ENCODE measurements around the gene ADGRV1.

- no peak for TF ChIP-seq YY1 (IDR thresholded peaks at IDR 0.05; ENCODE audit: low read depth)
- no peak for TF ChIP-seq ZBTB7A (IDR thresholded peaks at IDR 0.05; ENCODE audit: low read depth)
- TF ChIP-seq MAX (IDR thresholded peaks at IDR 0.05) = no peak
- TF ChIP-seq FOXM1 (IDR thresholded peaks at IDR 0.05; ENCODE audit: borderline replicate concordance, low read depth) = no peak
- TF ChIP-seq EGR1 (IDR thresholded peaks at IDR 0.05) = no peak
- no peak for TF ChIP-seq TAF1 (IDR thresholded peaks at IDR 0.05; ENCODE audit: low read depth)
- TF ChIP-seq TCF12 (IDR thresholded peaks at IDR 0.05; ENCODE audit: low read depth) = no peak
- no peak for TF ChIP-seq REST (IDR thresholded peaks at IDR 0.05; ENCODE audit: low read depth)
Observed at GRCh38 chr5:90803876-90804275, 245.3 kb downstream of the ADGRV1 start.
